RPMI8226 (cell line): ENCODE data around the gene BBX.

Source experiments
- DNase-seq: peaks from one replicate; pipeline ENCODE4 v3.0.0-alpha.2; 2015

The BBX gene

GRCh38 chr3:107660306-107660976, 137.7 kb downstream of the BBX start:
- peak; percentile 6 for DNase-seq

GRCh38 chr3:107661447-107662123, 138.8 kb downstream of the BBX start:
- no peak for DNase-seq

- no peak for DNase-seq
Measured at GRCh38 chr3:107662124-107662507, 139.4 kb downstream of the BBX start.

- no peak for DNase-seq
Measured at GRCh38 chr3:107662586-107662985, 139.8 kb downstream of the BBX start.

GRCh38 chr3:107663266-107663665, 140.5 kb downstream of the BBX start:
- DNase-seq, result no peak

- no peak for DNase-seq
Measured at GRCh38 chr3:107664614-107665013, 141.9 kb downstream of the BBX start.

GRCh38 chr3:107665351-107665750, 142.6 kb downstream of the BBX start:
- DNase-seq, result no peak

- no peak for DNase-seq
Measured at GRCh38 chr3:107666853-107667252, 144.1 kb downstream of the BBX start.

- no peak for DNase-seq
Measured at GRCh38 chr3:107668416-107668815, 145.7 kb downstream of the BBX start.

- no peak for DNase-seq
Measured at GRCh38 chr3:107668963-107669362, 146.2 kb downstream of the BBX start.

GRCh38 chr3:107669669-107670068, 146.9 kb downstream of the BBX start:
- DNase-seq, result no peak

- no peak for DNase-seq
Measured at GRCh38 chr3:107670986-107671385, 148.2 kb downstream of the BBX start.

GRCh38 chr3:107674371-107674770, 151.6 kb downstream of the BBX start:
- no peak for DNase-seq

- no peak for DNase-seq
Measured at GRCh38 chr3:107675233-107675900, 152.6 kb downstream of the BBX start.

GRCh38 chr3:107676469-107677309, 153.9 kb downstream of the BBX start:
- peak; percentile 20 for DNase-seq

GRCh38 chr3:107679921-107680320, 157.2 kb downstream of the BBX start:
- DNase-seq, result no peak

GRCh38 chr3:107680698-107681097, 157.9 kb downstream of the BBX start:
- no peak for DNase-seq

GRCh38 chr3:107681396-107681795, 158.6 kb downstream of the BBX start:
- no peak for DNase-seq

- no peak for DNase-seq
Measured at GRCh38 chr3:107682580-107682979, 159.8 kb downstream of the BBX start.

GRCh38 chr3:107683447-107683846, 160.7 kb downstream of the BBX start:
- no peak for DNase-seq

- no peak for DNase-seq
Measured at GRCh38 chr3:107684431-107684925, 161.7 kb downstream of the BBX start.

- no peak for DNase-seq
Measured at GRCh38 chr3:107685383-107685782, 162.6 kb downstream of the BBX start.

- no peak for DNase-seq
Measured at GRCh38 chr3:107687056-107687581, 164.4 kb downstream of the BBX start.
